ENCODE measurements around the gene KRTAP9-1.
"Not testable (repeated sequence)": the region's sequence is repeated elsewhere in the genome, so short reads cannot be mapped to it uniquely, and the experiment has no call there.

Gene KRTAP9-1

GRCh38 chr17:41178843-41179616, 10.7 kb upstream of the KRTAP9-1 start:
- no peak for DNase-seq (ENCODE audit: low read depth)

GRCh38 chr17:41184480-41184961, 5.2 kb upstream of the KRTAP9-1 start, which contains the start of gene KRTAP4-1:
TSS of gene KRTAP4-1 (minus strand) at chr17:41184911. CDS start at chr17:41184854, 57 bp downstream.
- no peak for DNase-seq (ENCODE audit: low read depth)

- no peak for DNase-seq (ENCODE audit: low read depth)
Observed at GRCh38 chr17:41185001-41185400, 4.7 kb upstream of the KRTAP9-1 start.

GRCh38 chr17:41186872-41187271, 2.8 kb upstream of the KRTAP9-1 start:
- DNase-seq (ENCODE audit: low read depth), result no peak

GRCh38 chr17:41190328-41190727, 641 bp downstream of the KRTAP9-1 start:
- DNase-seq (ENCODE audit: low read depth), result no peak

GRCh38 chr17:41196068-41196467, 6.4 kb downstream of the KRTAP9-1 start:
- no peak for DNase-seq (ENCODE audit: low read depth)

GRCh38 chr17:41199421-41200078, 9.9 kb downstream of the KRTAP9-1 start:
- DNase-seq (ENCODE audit: low read depth), result no peak

- DNase-seq (ENCODE audit: low read depth), result no peak
Observed at GRCh38 chr17:41211845-41212466, 22.3 kb downstream of the KRTAP9-1 start.

- DNase-seq (ENCODE audit: low read depth), result no peak
Observed at GRCh38 chr17:41212524-41213169, 23.0 kb downstream of the KRTAP9-1 start.

- DNase-seq (ENCODE audit: low read depth), result no peak
Observed at GRCh38 chr17:41215681-41216080, 26.0 kb downstream of the KRTAP9-1 start.

GRCh38 chr17:41223821-41224220, 34.1 kb downstream of the KRTAP9-1 start:
- DNase-seq (ENCODE audit: low read depth), result no peak

- no peak for DNase-seq (ENCODE audit: low read depth)
Observed at GRCh38 chr17:41226051-41226450, 36.4 kb downstream of the KRTAP9-1 start.

- DNase-seq (ENCODE audit: low read depth), result not testable (repeated sequence)
Observed at GRCh38 chr17:41226598-41227095, 37.0 kb downstream of the KRTAP9-1 start, which contains the start of gene KRTAP9-2. TSS of gene KRTAP9-2 (plus strand) at chr17:41226648. CDS start at chr17:41226655, 7 bp downstream.

GRCh38 chr17:41230094-41230493, 40.4 kb downstream of the KRTAP9-1 start:
- DNase-seq (ENCODE audit: low read depth), result no peak

GRCh38 chr17:41231731-41232130, 42.0 kb downstream of the KRTAP9-1 start:
- DNase-seq (ENCODE audit: low read depth), result no peak

GRCh38 chr17:41232399-41233105, 42.9 kb downstream of the KRTAP9-1 start, which contains the start of gene KRTAP9-3:
TSS of gene KRTAP9-3 (plus strand) at chr17:41232449. CDS start at chr17:41232502, 53 bp downstream.
- DNase-seq (ENCODE audit: low read depth), result not testable (repeated sequence)

GRCh38 chr17:41237116-41237515, 47.4 kb downstream of the KRTAP9-1 start:
- not testable (repeated sequence) for DNase-seq (ENCODE audit: low read depth)

GRCh38 chr17:41237949-41238437, 48.3 kb downstream of the KRTAP9-1 start, which contains the start of gene KRTAP9-8:
TSS of gene KRTAP9-8 (plus strand) at chr17:41237999. CDS start at chr17:41238052, 53 bp downstream.
- DNase-seq (ENCODE audit: low read depth), result not testable (repeated sequence)
